SK-N-SH (cell line): ENCODE results near the gene ARAP2. TPM values are rescaled to one million over a fixed set of nuclear protein-coding genes. Genes with fewer than 3 reads are reported as not detected.

ENCODE experiments used
- CTCF ChIA-PET: fragments of 300-600, 350-600 bp; formaldehyde crosslinking; extraction: SDS; loops from one replicate; lab custom pipeline; 2021; lab: Yijun Ruan, JAX
- POLR2A ChIA-PET: fragments of 350-600 bp; sonication (Branson Sonifier 250); formaldehyde crosslinking; extraction: SDS; loops from one replicate; lab custom pipeline; 2020; ENCODE audit warnings: antibody characterized with exemption, inconsistent platforms; lab: Yijun Ruan, JAX
- DNase-seq: peaks from one replicate; pipeline ENCODE4 v3.0.0; 2012
- H2AFZ ChIP-seq: fragments of 200-600 bp; sonication (generic); 2 replicates; pipeline ENCODE4 v1.8.1; 2016; ENCODE audit warnings: antibody characterized with exemption, mild to moderate bottlenecking, low read depth
- H3F3A ChIP-seq: fragments of 200-600 bp; sonication (generic); replicated peaks from 2 replicates; pipeline ENCODE3; 2016; ENCODE audit warnings: antibody characterized with exemption, mild to moderate bottlenecking; ENCODE audit not compliant: insufficient read depth
- H3K27ac ChIP-seq, 2 experiments: fragments of 200-500 bp in 1 of 2; fragments of 200-600 bp in 1 of 2; sonication (Bioruptor generic) in 1 of 2; sonication (generic), shearing (Covaris generic) in 1 of 2; 2 replicates each; pipeline versions ENCODE4 v1.5.1 to v1.6.1; 2014 to 2016; ENCODE audit warnings: low read depth in 2 of 2, inconsistent platforms in 1 of 2, low read length in 1 of 2, mild to moderate bottlenecking in 1 of 2, mixed read lengths in 1 of 2
- H3K27me3 ChIP-seq: fragments of 200-600 bp; sonication (generic), shearing (Covaris generic); 2 replicates; pipeline ENCODE4 v1.6.1; 2016; ENCODE audit warnings: mixed run types; ENCODE audit not compliant: insufficient read depth
- H3K36me3 ChIP-seq, 2 experiments: fragments of 200-500 bp in 1 of 2; fragments of 200-600 bp in 1 of 2; sonication (Bioruptor generic) in 1 of 2; sonication (generic) in 1 of 2; replicated peaks in 1 of 2; 2 replicates each; pipeline versions ENCODE3 to v1.5.1; 2014 to 2016; ENCODE audit warnings: low read length in 1 of 2, mild to moderate bottlenecking in 1 of 2; ENCODE audit not compliant: insufficient read depth in 2 of 2, control insufficient read depth in 1 of 2
- H3K4me1 ChIP-seq, 2 experiments: fragments of 200-500 bp in 1 of 2; fragments of 200-600 bp in 1 of 2; sonication (Bioruptor generic) in 1 of 2; sonication (generic), shearing (Covaris generic) in 1 of 2; 2 replicates each; pipeline versions ENCODE4 v1.5.1 to v1.6.1; 2014 to 2016; ENCODE audit warnings: low read depth in 1 of 2, low read length in 1 of 2, mixed run types in 1 of 2; ENCODE audit not compliant: insufficient read depth in 2 of 2, control insufficient read depth in 1 of 2
- H3K4me2 ChIP-seq: fragments of 200-600 bp; sonication (generic), shearing (Covaris generic); 2 replicates; pipeline ENCODE4 v1.6.1; 2017; ENCODE audit warnings: mixed run types
- H3K4me3 ChIP-seq, 2 experiments: fragments of 200-500 bp in 1 of 2; fragments of 200-600 bp in 1 of 2; sonication (Bioruptor generic) in 1 of 2; sonication (generic), shearing (Covaris generic) in 1 of 2; 2 replicates each; pipeline versions ENCODE4 v1.5.1 to v1.8.1; 2014 to 2016; ENCODE audit warnings: low read depth in 2 of 2, inconsistent platforms in 1 of 2, low read length in 1 of 2, mild to moderate bottlenecking in 1 of 2, mixed read lengths in 1 of 2, moderate library complexity in 1 of 2
- H3K79me2 ChIP-seq: fragments of 200-600 bp; sonication (generic); 2 replicates; pipeline ENCODE4 v1.8.1; 2017; ENCODE audit warnings: mild to moderate bottlenecking; ENCODE audit not compliant: insufficient read depth
- H3K9ac ChIP-seq: fragments of 200-600 bp; sonication (generic); 2 replicates; pipeline ENCODE4 v1.6.1; 2017; ENCODE audit warnings: mixed run types
- H3K9me2 ChIP-seq: fragments of 200-600 bp; sonication (generic); 2 replicates; pipeline ENCODE4 v1.6.1; 2017; ENCODE audit warnings: mixed run types
- H3K9me3 ChIP-seq: fragments of 200-600 bp; sonication (generic); 2 replicates; pipeline ENCODE4 v1.6.1; 2017; ENCODE audit warnings: mixed run types, mild to moderate bottlenecking, moderate library complexity
- H4K20me1 ChIP-seq: fragments of 200-600 bp; sonication (generic); 2 replicates; pipeline ENCODE4 v1.6.1; 2017; ENCODE audit warnings: mild to moderate bottlenecking, mixed run types; ENCODE audit not compliant: insufficient read depth
- EP300 ChIP-seq, 2 experiments: IDR thresholded peaks; 2 replicates each; pipeline versions ENCODE4 v1.4.0 to v1.6.1; 2012; ENCODE audit warnings: borderline replicate concordance in 1 of 2, low read depth in 1 of 2, low read length in 1 of 2
- FOXJ3 ChIP-seq: sonication (generic); formaldehyde crosslinking; IDR thresholded peaks from 2 replicates; pipeline ENCODE4 v1.5.1; 2020; ENCODE audit warnings: mild to moderate bottlenecking, missing genetic modification reagents
- FOXM1 ChIP-seq: IDR thresholded peaks from 2 replicates; pipeline ENCODE4 v1.4.0; 2012; ENCODE audit warnings: low read depth, mild to moderate bottlenecking
- GABPA ChIP-seq: IDR thresholded peaks from 2 replicates; pipeline ENCODE4 v1.4.0; 2012; ENCODE audit warnings: low read depth, mild to moderate bottlenecking
- GATA2 ChIP-seq: sonication (generic); formaldehyde crosslinking; IDR thresholded peaks from 2 replicates; pipeline ENCODE4 v1.5.0; 2020; ENCODE audit warnings: mild to moderate bottlenecking, missing genetic modification reagents
- JUND ChIP-seq: IDR thresholded peaks from 2 replicates; pipeline ENCODE4 v1.4.0; 2012
- MAX ChIP-seq: IDR thresholded peaks from 2 replicates; pipeline ENCODE4 v1.4.0; 2012; ENCODE audit warnings: low read depth
- MXI1 ChIP-seq: IDR thresholded peaks from 2 replicates; pipeline ENCODE4 v1.6.1; 2012; ENCODE audit warnings: mild to moderate bottlenecking, low read depth, low read length, improper control_type of control experiment
- NFIC ChIP-seq: IDR thresholded peaks from 2 replicates; pipeline ENCODE4 v1.4.0; 2012; ENCODE audit warnings: borderline replicate concordance
- NRF1 ChIP-seq: IDR thresholded peaks from 2 replicates; pipeline ENCODE4 v1.6.1; 2012; ENCODE audit warnings: low read depth, mild to moderate bottlenecking, low read length
- PBX3 ChIP-seq: IDR thresholded peaks from 2 replicates; pipeline ENCODE4; 2012
- POLR2AphosphoS5 ChIP-seq: IDR thresholded peaks from 2 replicates; pipeline ENCODE4 v1.6.1; 2012; ENCODE audit warnings: low read depth, low read length
- RAD21 ChIP-seq: IDR thresholded peaks from 2 replicates; pipeline ENCODE4 v1.6.1; 2012; ENCODE audit warnings: mild to moderate bottlenecking, low read length
- RCOR1 ChIP-seq: fragments of 150-350 bp; IDR thresholded peaks from 2 replicates; pipeline ENCODE4 v1.6.1; 2017; ENCODE audit warnings: antibody characterized with exemption, low read length
- RXRA ChIP-seq: IDR thresholded peaks from 2 replicates; pipeline ENCODE4 v1.4.0; 2012; ENCODE audit warnings: low read depth, mild to moderate bottlenecking, borderline replicate concordance
- SIN3A ChIP-seq: IDR thresholded peaks from 2 replicates; pipeline ENCODE4 v1.6.1; 2012; ENCODE audit warnings: low read depth, mild to moderate bottlenecking, low read length, moderate library complexity, borderline replicate concordance
- TAF1 ChIP-seq: IDR thresholded peaks from 2 replicates; pipeline ENCODE4 v1.6.1; 2012; ENCODE audit warnings: low read depth, mild to moderate bottlenecking, low read length, moderate library complexity, borderline replicate concordance
- TCF12 ChIP-seq: IDR thresholded peaks from 2 replicates; pipeline ENCODE4 v1.4.0; 2012
- USF1 ChIP-seq: IDR thresholded peaks from 2 replicates; pipeline ENCODE4 v1.4.0; 2012; ENCODE audit warnings: low read depth, borderline replicate concordance
- ZBTB33 ChIP-seq: IDR thresholded peaks from 2 replicates; pipeline ENCODE4 v1.4.0; 2012; ENCODE audit warnings: low read depth, borderline replicate concordance
- WGBS: methylation state at CpG from one replicate; pipeline ENCODE4 v1.1.6; 2017; ENCODE audit warnings: low lambda C conversion rate; 5-methylcytosine and 5-hydroxymethylcytosine counted together
- polyA plus RNA-seq, 3 experiments: library from polyadenylated mRNA; depleted of rRNA; stranded (reverse); fragments of >200 nt; gene quantifications; 2 replicates each; pipeline ENCODE4 v1.2.3, GENCODE V29; 2012

ARAP2 gene
- polyA plus RNA-seq, 1 of the 3 experiments (the other 2 are of a cell fraction): not detected

GRCh38 chr4:36288731-36289426 is 44.6 kb upstream of the ARAP2 start:
- no peaks in the 10 kb centered on the region for H3F3A ChIP-seq
- 0% methylated on average over 2 of the region's 2 CpGs for WGBS
- no peak for TF ChIP-seq NFIC
- no peak for TF ChIP-seq RCOR1
- TF ChIP-seq MXI1: no peak
- no peak for TF ChIP-seq GATA2 (CRISPR knock-in tag)
- no peak for TF ChIP-seq TCF12
- no peak for TF ChIP-seq MAX
- no peak for TF ChIP-seq NRF1
- TF ChIP-seq ZBTB33: no peak
- TF ChIP-seq EP300 (IDR thresholded peaks at IDR 0.05; ENCODE audit: borderline replicate concordance in 1 of 2, low read depth in 1 of 2, low read length in 1 of 2): no peak
- no peak for TF ChIP-seq SIN3A
- TF ChIP-seq FOXM1: no peak
- TF ChIP-seq, all 33 proteins: peak for 0
- no peak overlapping the region for H2AFZ ChIP-seq
- no peak for DNase-seq
- no peaks in the 10 kb centered on the region for H3K9me3 ChIP-seq
- no peak overlapping the region for H3K4me2 ChIP-seq
- H4K20me1 ChIP-seq: no peaks in the 10 kb centered on the region
- no peak overlapping the region for H3K27ac ChIP-seq
- H3K36me3 ChIP-seq: no peaks in the 10 kb centered on the region
- no peak overlapping the region for H3K4me3 ChIP-seq
- no peak overlapping the region for H3K9ac ChIP-seq
- H3K79me2 ChIP-seq: no peaks in the 10 kb centered on the region
- no peaks in the 10 kb centered on the region for H3K27me3 ChIP-seq
- H3K9me2 ChIP-seq: no peaks in the 10 kb centered on the region
- ChIA-PET POLR2A (no interaction called here), CTCF (no interaction called here)
- no peaks in the 10 kb centered on the region for H3K4me1 ChIP-seq

- Histone ChIP-seq H3K79me2 (no peaks in the 10 kb centered on the region), H3K4me3 (no peak overlapping the region), H3K4me1 (no peaks in the 10 kb centered on the region), H3K9ac (no peak overlapping the region), H3K9me3 (no peaks in the 10 kb centered on the region), H3K4me2 (no peak overlapping the region), H2AFZ (no peak overlapping the region), H4K20me1 (no peaks in the 10 kb centered on the region), H3K9me2 (no peaks in the 10 kb centered on the region), H3F3A (no peaks in the 10 kb centered on the region), H3K27ac (no peak overlapping the region), H3K27me3 (no peaks in the 10 kb centered on the region)
- 6% methylated on average over 4 of the region's 4 CpGs for WGBS
- CTCF ChIA-PET: no interaction called here
- POLR2A ChIA-PET: no interaction called here
- no peak for DNase-seq
- no peak for TF ChIP-seq TAF1
- TF ChIP-seq GABPA: no peak
- no peak for TF ChIP-seq EP300 (IDR thresholded peaks at IDR 0.05; ENCODE audit: borderline replicate concordance in 1 of 2, low read depth in 1 of 2, low read length in 1 of 2)
- no peak for TF ChIP-seq PBX3
- no peak for TF ChIP-seq TCF12
- TF ChIP-seq USF1: no peak
- TF ChIP-seq RXRA: no peak
- TF ChIP-seq RAD21: no peak
- TF ChIP-seq JUND: no peak
- no peak for TF ChIP-seq POLR2AphosphoS5
- TF ChIP-seq FOXJ3 (CRISPR knock-in tag): no peak
- TF ChIP-seq, all 33 proteins: peak for 0
- no peaks in the 10 kb centered on the region for H3K36me3 ChIP-seq
These were observed 42.2 kb upstream of the ARAP2 start for GRCh38 chr4:36286481-36286871.
